Measurements from ENCODE around the gene STK16. TPM values are rescaled to one million over a fixed set of nuclear protein-coding genes. Genes with fewer than 3 reads are reported as not detected.

Gene STK16
- total and polyA plus RNA-seq, 2 of the 13 experiments (the other 11 are each of a cell fraction or from before 2014, with no cell fraction given): 28.0 to 50.9 TPM

DNA sequence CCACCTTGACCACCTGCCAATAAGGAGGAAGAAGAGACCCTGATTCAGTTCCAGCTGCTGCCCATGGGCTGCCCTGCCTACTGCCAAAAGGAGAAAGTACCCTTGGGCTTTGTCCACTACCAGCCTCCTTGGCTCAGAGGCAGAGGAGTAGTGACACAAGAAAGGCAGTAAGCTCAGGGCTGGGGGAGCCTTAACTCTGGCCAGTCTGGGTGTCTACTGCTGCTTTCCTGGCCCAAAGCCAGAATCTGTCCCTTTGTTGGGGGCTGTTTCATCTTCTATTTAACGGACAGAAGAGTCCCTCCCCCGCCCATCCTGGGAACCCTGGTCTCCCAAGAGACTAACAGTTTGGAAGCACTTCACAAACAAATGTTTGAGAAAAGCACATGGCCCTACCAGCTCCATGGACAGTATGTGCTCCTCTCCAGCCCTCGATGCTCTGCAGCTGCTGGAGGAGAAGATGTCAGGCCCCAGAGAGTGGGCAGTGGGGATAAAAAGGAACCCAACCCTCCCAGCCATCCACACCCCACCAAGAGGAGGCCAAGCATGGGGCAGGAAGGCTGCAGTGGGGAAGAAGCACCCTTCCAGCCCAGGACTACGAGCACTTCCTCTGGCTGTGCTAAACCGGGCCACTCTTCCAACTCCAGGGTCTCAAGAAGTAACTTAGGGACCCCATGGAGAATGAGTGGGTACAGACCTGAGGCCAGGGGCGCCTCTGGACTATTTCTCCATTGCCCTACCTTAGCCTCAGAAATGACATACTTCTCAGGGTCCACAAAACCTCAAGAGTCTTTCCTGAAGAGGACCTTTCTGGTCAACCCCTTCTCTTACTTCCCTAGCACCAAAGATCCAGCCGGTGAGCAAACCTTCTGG lies 17.0 kb upstream of the STK16 start (continued):
- TF ChIP-seq, protein P1, sequence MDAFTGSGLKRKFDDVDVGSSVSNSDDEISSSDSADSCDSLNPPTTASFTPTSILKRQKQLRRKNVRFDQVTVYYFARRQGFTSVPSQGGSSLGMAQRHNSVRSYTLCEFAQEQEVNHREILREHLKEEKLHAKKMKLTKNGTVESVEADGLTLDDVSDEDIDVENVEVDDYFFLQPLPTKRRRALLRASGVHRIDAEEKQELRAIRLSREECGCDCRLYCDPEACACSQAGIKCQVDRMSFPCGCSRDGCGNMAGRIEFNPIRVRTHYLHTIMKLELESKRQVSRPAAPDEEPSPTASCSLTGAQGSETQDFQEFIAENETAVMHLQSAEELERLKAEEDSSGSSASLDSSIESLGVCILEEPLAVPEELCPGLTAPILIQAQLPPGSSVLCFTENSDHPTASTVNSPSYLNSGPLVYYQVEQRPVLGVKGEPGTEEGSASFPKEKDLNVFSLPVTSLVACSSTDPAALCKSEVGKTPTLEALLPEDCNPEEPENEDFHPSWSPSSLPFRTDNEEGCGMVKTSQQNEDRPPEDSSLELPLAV (CRISPR knock-in tag; conservative IDR thresholded peaks at IDR 0.05; ENCODE audit: low read depth): no peak
- TF ChIP-seq NFIB (CRISPR knock-in tag; IDR thresholded peaks at IDR 0.05; ENCODE audit: borderline replicate concordance): peak; percentile 82; the same call in 1 of the 2 replicates
- TF ChIP-seq ZNF263 (CRISPR knock-in tag; IDR thresholded peaks at IDR 0.05): no peak
- TF ChIP-seq, protein P2, sequence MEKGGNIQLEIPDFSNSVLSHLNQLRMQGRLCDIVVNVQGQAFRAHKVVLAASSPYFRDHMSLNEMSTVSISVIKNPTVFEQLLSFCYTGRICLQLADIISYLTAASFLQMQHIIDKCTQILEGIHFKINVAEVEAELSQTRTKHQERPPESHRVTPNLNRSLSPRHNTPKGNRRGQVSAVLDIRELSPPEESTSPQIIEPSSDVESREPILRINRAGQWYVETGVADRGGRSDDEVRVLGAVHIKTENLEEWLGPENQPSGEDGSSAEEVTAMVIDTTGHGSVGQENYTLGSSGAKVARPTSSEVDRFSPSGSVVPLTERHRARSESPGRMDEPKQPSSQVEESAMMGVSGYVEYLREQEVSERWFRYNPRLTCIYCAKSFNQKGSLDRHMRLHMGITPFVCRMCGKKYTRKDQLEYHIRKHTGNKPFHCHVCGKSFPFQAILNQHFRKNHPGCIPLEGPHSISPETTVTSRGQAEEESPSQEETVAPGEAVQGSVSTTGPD (CRISPR knock-in tag; IDR thresholded peaks at IDR 0.05): no peak
- TF ChIP-seq ZNF329 (CRISPR knock-in tag; IDR thresholded peaks at IDR 0.05; ENCODE audit: low read depth): no peak
- no peak for TF ChIP-seq KDM4B (CRISPR knock-in tag; IDR thresholded peaks at IDR 0.05)
- no peak for TF ChIP-seq ZNF749 (CRISPR knock-in tag; IDR thresholded peaks at IDR 0.05; ENCODE audit: borderline replicate concordance)
- TF ChIP-seq NFKB2 (CRISPR knock-in tag; IDR thresholded peaks at IDR 0.05; ENCODE audit: borderline replicate concordance): peak; percentile 35; the same call in 1 of the 2 replicates
- 0 out of 2 replicates have a peak, but pooled peaks have one; percentile 7 for TF ChIP-seq ZFP37 (CRISPR knock-in tag; IDR thresholded peaks at IDR 0.05; ENCODE audit: borderline replicate concordance)
- TF ChIP-seq DPF2 (CRISPR knock-in tag; IDR thresholded peaks at IDR 0.05; ENCODE audit: borderline replicate concordance, low read depth): no peak
- TF ChIP-seq NPAS2 (CRISPR knock-in tag; IDR thresholded peaks at IDR 0.05; ENCODE audit: borderline replicate concordance): no peak
- TF ChIP-seq HCFC1 (IDR thresholded peaks at IDR 0.05; ENCODE audit: low read depth, low read length): no peak
- no peak for TF ChIP-seq ZBTB7B (CRISPR knock-in tag; IDR thresholded peaks at IDR 0.05)
- TF ChIP-seq, protein P3, sequence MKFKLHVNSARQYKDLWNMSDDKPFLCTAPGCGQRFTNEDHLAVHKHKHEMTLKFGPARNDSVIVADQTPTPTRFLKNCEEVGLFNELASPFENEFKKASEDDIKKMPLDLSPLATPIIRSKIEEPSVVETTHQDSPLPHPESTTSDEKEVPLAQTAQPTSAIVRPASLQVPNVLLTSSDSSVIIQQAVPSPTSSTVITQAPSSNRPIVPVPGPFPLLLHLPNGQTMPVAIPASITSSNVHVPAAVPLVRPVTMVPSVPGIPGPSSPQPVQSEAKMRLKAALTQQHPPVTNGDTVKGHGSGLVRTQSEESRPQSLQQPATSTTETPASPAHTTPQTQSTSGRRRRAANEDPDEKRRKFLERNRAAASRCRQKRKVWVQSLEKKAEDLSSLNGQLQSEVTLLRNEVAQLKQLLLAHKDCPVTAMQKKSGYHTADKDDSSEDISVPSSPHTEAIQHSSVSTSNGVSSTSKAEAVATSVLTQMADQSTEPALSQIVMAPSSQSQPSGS (CRISPR knock-in tag; IDR thresholded peaks at IDR 0.05): 0 out of 2 replicates have a peak, but pooled peaks have one; percentile 33
- TF ChIP-seq TBX2 (CRISPR knock-in tag; IDR thresholded peaks at IDR 0.05; ENCODE audit: borderline replicate concordance): peak; percentile 14; the same call in 1 of the 2 replicates
- no peak for TF ChIP-seq MAF1 (CRISPR knock-in tag; IDR thresholded peaks at IDR 0.05; ENCODE audit: borderline replicate concordance)
- TF ChIP-seq SOX6 (IDR thresholded peaks at IDR 0.05): no peak
- no peak for TF ChIP-seq SOX6 (CRISPR knock-in tag; IDR thresholded peaks at IDR 0.05)
- TF ChIP-seq, protein P4, sequence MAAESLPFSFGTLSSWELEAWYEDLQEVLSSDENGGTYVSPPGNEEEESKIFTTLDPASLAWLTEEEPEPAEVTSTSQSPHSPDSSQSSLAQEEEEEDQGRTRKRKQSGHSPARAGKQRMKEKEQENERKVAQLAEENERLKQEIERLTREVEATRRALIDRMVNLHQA (CRISPR knock-in tag; IDR thresholded peaks at IDR 0.05): no peak
- TF ChIP-seq, protein P5, sequence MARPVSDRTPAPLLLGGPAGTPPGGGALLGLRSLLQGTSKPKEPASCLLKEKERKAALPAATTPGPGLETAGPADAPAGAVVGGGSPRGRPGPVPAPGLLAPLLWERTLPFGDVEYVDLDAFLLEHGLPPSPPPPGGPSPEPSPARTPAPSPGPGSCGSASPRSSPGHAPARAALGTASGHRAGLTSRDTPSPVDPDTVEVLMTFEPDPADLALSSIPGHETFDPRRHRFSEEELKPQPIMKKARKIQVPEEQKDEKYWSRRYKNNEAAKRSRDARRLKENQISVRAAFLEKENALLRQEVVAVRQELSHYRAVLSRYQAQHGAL (CRISPR knock-in tag; IDR thresholded peaks at IDR 0.05; ENCODE audit: not compliant biosample characterization): peak; percentile 13
- no peak for TF ChIP-seq FIP1L1 (IDR thresholded peaks at IDR 0.05; ENCODE audit: borderline replicate concordance, insufficient read depth, low read depth, low read length)
- no peak for TF ChIP-seq LCORL (IDR thresholded peaks at IDR 0.05)
- no peak for TF ChIP-seq LCORL (CRISPR knock-in tag; IDR thresholded peaks at IDR 0.05)
